Panc1 (cell line): Measurements from ENCODE around the gene FILIP1. TPM values are rescaled to one million over a fixed set of nuclear protein-coding genes. Genes with fewer than 3 reads are reported as not detected.

ENCODE experiments used
- ATAC-seq: fragments of 200-7000 bp; cut with Tn5 transposase; 2 replicates; pipeline ENCODE4 v1.9.1; 2020; ENCODE audit warnings: mild to moderate bottlenecking, moderate library complexity
- BruUV-seq: library from RNA; stranded (reverse); fragments of 400-500 nt; replicated peaks from 2 replicates; lab custom pipeline; 2021; lab: Mats Ljungman, UMichigan
- CTCF ChIA-PET: fragments of 300-600 bp; sonication (Branson Sonifier 250); formaldehyde crosslinking; loops from one replicate; lab custom pipeline; 2022; ENCODE audit warnings: antibody characterized with exemption; lab: Charles Lee
- POLR2A ChIA-PET: fragments of 300-600 bp; sonication (Branson Sonifier 250); formaldehyde crosslinking; loops from one replicate; lab custom pipeline; 2022; ENCODE audit warnings: antibody characterized with exemption; lab: Charles Lee
- DNase-seq: peaks from one replicate; pipeline ENCODE4 v3.0.0-alpha.2; 2010; ENCODE audit warnings: low read depth, low spot score
- H3K27ac ChIP-seq: 2 replicates; pipeline ENCODE4 v1.5.1; 2011; ENCODE audit warnings: mild to moderate bottlenecking, low read length, inconsistent platforms
- H3K27me3 ChIP-seq: fragments of 200-500 bp; sonication (Bioruptor generic); 2 replicates; pipeline ENCODE4 v1.6.0; 2014; ENCODE audit warnings: low read length, inconsistent platforms; ENCODE audit not compliant: control insufficient read depth, insufficient read depth
- H3K36me3 ChIP-seq: fragments of 200-500 bp; sonication (Bioruptor generic); 2 replicates; pipeline ENCODE4 v1.5.1; 2014; ENCODE audit warnings: inconsistent platforms, mild to moderate bottlenecking, low read length, moderate library complexity; ENCODE audit not compliant: control insufficient read depth, insufficient read depth
- H3K4me1 ChIP-seq: 2 replicates; pipeline ENCODE4 v1.5.1; 2011; ENCODE audit warnings: inconsistent platforms, mild to moderate bottlenecking, low read length, moderate library complexity; ENCODE audit not compliant: control insufficient read depth, insufficient read depth
- H3K4me3 ChIP-seq, 2 experiments: 2 replicates each; pipeline ENCODE4 v1.5.1; 2011 to 2012; ENCODE audit warnings: low read depth in 2 of 2, low read length in 2 of 2, mild to moderate bottlenecking in 2 of 2, inconsistent platforms in 1 of 2, moderate library complexity in 1 of 2
- H3K9me3 ChIP-seq: fragments of 200-500 bp; sonication (Bioruptor generic); 2 replicates; pipeline ENCODE4 v1.5.1; 2014; ENCODE audit warnings: low read depth, mild to moderate bottlenecking, inconsistent platforms, low read length, moderate library complexity; ENCODE audit not compliant: control insufficient read depth, insufficient read depth
- POLR2AphosphoS5 ChIP-seq: IDR thresholded peaks from 2 replicates; pipeline ENCODE4 v1.6.1; 2012; ENCODE audit warnings: mild to moderate bottlenecking, low read depth, low read length, moderate library complexity
- REST ChIP-seq, 2 experiments: IDR thresholded peaks; 2 replicates each; pipeline ENCODE4 v1.6.1; 2011 to 2012; ENCODE audit warnings: low read depth in 2 of 2, control low read depth in 1 of 2, low read length in 1 of 2, mild to moderate bottlenecking in 1 of 2, moderate library complexity in 1 of 2; ENCODE audit not compliant: insufficient read depth in 1 of 2
- SIN3A ChIP-seq: IDR thresholded peaks from 2 replicates; pipeline ENCODE4 v1.6.1; 2012; ENCODE audit warnings: low read depth, mild to moderate bottlenecking, low read length, moderate library complexity, borderline replicate concordance; ENCODE audit not compliant: insufficient read depth
- TCF7L2 ChIP-seq: IDR thresholded peaks from 2 replicates; pipeline ENCODE4 v1.6.1; 2011; ENCODE audit warnings: mild to moderate bottlenecking, low read depth, low read length, inconsistent platforms
- in situ Hi-C: cut with HindIII; loops from 2 replicates; pipeline ENCODE4 v1.10.0; 2016; ENCODE audit warnings: low sequenced_read_pairs, low pct_unique_long_range_greater_than_20kb
- intact Hi-C: fragments of 100-400 bp; cut with micrococcal nuclease; formaldehyde crosslinking; loops from one replicate; pipeline ENCODE4 v1.10.0; 2022; ENCODE audit not compliant: unreplicated experiment
- total RNA-seq: library from RNA; stranded (reverse); gene quantifications from one replicate; pipeline ENCODE4 v1.2.1, GENCODE V29; 2021; ENCODE audit not compliant: unreplicated experiment
- TF ChIP-seq, protein P1 (sequence below): fragments of 450-650 bp; IDR thresholded peaks from 2 replicates; pipeline ENCODE4 v1.5.1; 2017; ENCODE audit warnings: mild to moderate bottlenecking

Gene FILIP1
- total RNA-seq, 1 experiment from 2014 or later, result 0.26 TPM

DNA sequence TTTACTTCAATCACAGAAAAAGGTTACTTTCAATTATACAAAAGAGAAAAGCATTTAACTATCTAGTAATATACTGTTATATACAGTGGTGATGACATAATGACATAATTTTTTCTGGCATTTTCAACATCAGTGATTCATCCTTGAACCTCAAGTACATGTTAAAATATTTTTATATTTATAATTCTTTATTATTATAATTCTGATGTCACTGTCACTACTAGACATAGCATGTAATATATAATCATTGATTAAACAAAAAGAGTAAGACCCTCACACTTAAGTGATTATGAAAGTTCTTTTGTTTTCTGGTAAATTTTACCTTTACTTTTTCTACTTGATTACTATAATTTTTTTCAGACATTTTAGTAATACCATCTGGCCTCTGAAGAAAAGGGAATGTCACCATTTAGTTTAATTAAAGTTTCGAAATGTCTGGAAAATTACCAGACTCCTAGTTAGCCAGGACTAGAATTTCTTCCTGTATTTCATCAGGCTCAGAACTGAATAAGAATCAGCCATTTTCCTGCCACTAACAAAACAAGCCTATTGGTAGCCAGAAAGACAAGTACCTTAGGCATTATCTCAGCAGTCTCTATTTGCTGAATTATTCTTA, 71.5 kb downstream of the FILIP1 start:
- no peak for ATAC-seq
- ChIA-PET POLR2A (no interaction called here), CTCF (no interaction called here)
- Histone ChIP-seq H3K4me3 (no peak overlapping the region), H3K4me1 (no peaks in the 10 kb centered on the region), H3K36me3 (no peaks in the 10 kb centered on the region), H3K27me3 (no peaks in the 10 kb centered on the region), H3K9me3 (no peaks in the 10 kb centered on the region), H3K27ac (no peak overlapping the region)
- BruUV-seq, result no TSS peak
- intact Hi-C loops, result no loop called here
- no peak for DNase-seq
- in situ Hi-C loops, result no loop called here
- TF ChIP-seq TCF7L2 (no peak), POLR2AphosphoS5 (no peak), SIN3A (no peak), REST (IDR thresholded peaks at IDR 0.05; ENCODE audit: insufficient read depth in 1 of 2, low read depth in 2 of 2, low read length in 1 of 2) (no peak)
- TF ChIP-seq, protein P1, sequence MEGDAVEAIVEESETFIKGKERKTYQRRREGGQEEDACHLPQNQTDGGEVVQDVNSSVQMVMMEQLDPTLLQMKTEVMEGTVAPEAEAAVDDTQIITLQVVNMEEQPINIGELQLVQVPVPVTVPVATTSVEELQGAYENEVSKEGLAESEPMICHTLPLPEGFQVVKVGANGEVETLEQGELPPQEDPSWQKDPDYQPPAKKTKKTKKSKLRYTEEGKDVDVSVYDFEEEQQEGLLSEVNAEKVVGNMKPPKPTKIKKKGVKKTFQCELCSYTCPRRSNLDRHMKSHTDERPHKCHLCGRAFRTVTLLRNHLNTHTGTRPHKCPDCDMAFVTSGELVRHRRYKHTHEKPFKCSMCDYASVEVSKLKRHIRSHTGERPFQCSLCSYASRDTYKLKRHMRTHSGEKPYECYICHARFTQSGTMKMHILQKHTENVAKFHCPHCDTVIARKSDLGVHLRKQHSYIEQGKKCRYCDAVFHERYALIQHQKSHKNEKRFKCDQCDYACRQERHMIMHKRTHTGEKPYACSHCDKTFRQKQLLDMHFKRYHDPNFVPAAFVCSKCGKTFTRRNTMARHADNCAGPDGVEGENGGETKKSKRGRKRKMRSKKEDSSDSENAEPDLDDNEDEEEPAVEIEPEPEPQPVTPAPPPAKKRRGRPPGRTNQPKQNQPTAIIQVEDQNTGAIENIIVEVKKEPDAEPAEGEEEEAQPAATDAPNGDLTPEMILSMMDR, result no peak

- no peak for TF ChIP-seq REST (IDR thresholded peaks at IDR 0.05; ENCODE audit: insufficient read depth in 1 of 2, low read depth in 2 of 2, low read length in 1 of 2)
- TF ChIP-seq SIN3A, result no peak
- TF ChIP-seq, protein P1, result no peak
- TF ChIP-seq POLR2AphosphoS5, result no peak
- no peak for TF ChIP-seq TCF7L2
- ChIA-PET CTCF (no interaction called here), POLR2A (no interaction called here)
- no peak overlapping the region for H3K27ac ChIP-seq
- H3K4me1 ChIP-seq, result no peaks in the 10 kb centered on the region
- H3K9me3 ChIP-seq, result no peaks in the 10 kb centered on the region
- no TSS peak for BruUV-seq
- DNase-seq (no peak), ATAC-seq (no peak)
- H3K27me3 ChIP-seq, result no peaks in the 10 kb centered on the region
- intact Hi-C loops, result no loop called here
- H3K36me3 ChIP-seq, result no peaks in the 10 kb centered on the region
- in situ Hi-C loops, result no loop called here
- H3K4me3 ChIP-seq, result no peak overlapping the region
These were observed 72.1 kb downstream of the FILIP1 start for GRCh38 chr6:75421316-75422023.
